ENCODE data around the gene TRPM2. TPM values are rescaled to one million over a fixed set of nuclear protein-coding genes. Genes with fewer than 3 reads are reported as not detected.

TRPM2 gene
- total RNA-seq, 1 donor from 2014 or later = 0.43 TPM

GRCh38 chr21:44329971-44330681 is 23.3 kb upstream of the TRPM2 start:
- intact Hi-C loops (cut with DNase I) = no loop called here
- no peak for DNase-seq (ENCODE audit: low spot score in 2 of 2)
- no peaks in the 10 kb centered on the region for H3K9me3 ChIP-seq
- no peak overlapping the region for H3K4me3 ChIP-seq
- no peaks in the 10 kb centered on the region for H3K27me3 ChIP-seq
- H3K4me1 ChIP-seq = no peaks in the 10 kb centered on the region
- H3K36me3 ChIP-seq = peaks cover 19 to 48% of the 10 kb centered on the region in 2 donors
- no peak overlapping the region for H3K27ac ChIP-seq
- no peak for TF ChIP-seq CTCF (IDR thresholded peaks at IDR 0.05)

GRCh38 chr21:44330698-44331097 is 22.7 kb upstream of the TRPM2 start:
- no peak for DNase-seq (ENCODE audit: low spot score in 2 of 2)
- H3K27ac ChIP-seq = no peak overlapping the region
- H3K4me1 ChIP-seq = no peaks in the 10 kb centered on the region
- H3K36me3 ChIP-seq = peaks cover 15 to 48% of the 10 kb centered on the region in 2 donors
- no peaks in the 10 kb centered on the region for H3K9me3 ChIP-seq
- TF ChIP-seq CTCF (IDR thresholded peaks at IDR 0.05) = no peak
- intact Hi-C loops (cut with DNase I) = no loop called here
- H3K4me3 ChIP-seq = no peak overlapping the region
- H3K27me3 ChIP-seq = no peaks in the 10 kb centered on the region

- DNase-seq (ENCODE audit: low spot score in 2 of 2) = no peak
- Histone ChIP-seq H3K4me1 (no peaks in the 10 kb centered on the region), H3K9me3 (no peaks in the 10 kb centered on the region), H3K4me3 (no peak overlapping the region), H3K36me3 (peaks cover 10 to 46% of the 10 kb centered on the region in 2 donors), H3K27ac (no peak overlapping the region), H3K27me3 (no peaks in the 10 kb centered on the region)
- intact Hi-C loops (cut with DNase I) = no loop called here
- no peak for TF ChIP-seq CTCF (IDR thresholded peaks at IDR 0.05)
Observed at GRCh38 chr21:44331209-44331608, 22.2 kb upstream of the TRPM2 start.

GRCh38 chr21:44331650-44332307 is 21.6 kb upstream of the TRPM2 start:
- intact Hi-C loops (cut with DNase I) = no loop called here
- Histone ChIP-seq H3K4me1 (no peaks in the 10 kb centered on the region), H3K27me3 (no peaks in the 10 kb centered on the region), H3K27ac (no peak overlapping the region), H3K4me3 (no peak overlapping the region), H3K36me3 (peaks cover 7 to 46% of the 10 kb centered on the region in 2 donors), H3K9me3 (no peaks in the 10 kb centered on the region)
- no peak for DNase-seq (ENCODE audit: low spot score in 2 of 2)
- TF ChIP-seq CTCF (IDR thresholded peaks at IDR 0.05) = no peak

GRCh38 chr21:44332383-44332782 is 21.0 kb upstream of the TRPM2 start:
- no peak for DNase-seq (ENCODE audit: low spot score in 2 of 2)
- peaks cover 4 to 40% of the 10 kb centered on the region in 2 donors for H3K36me3 ChIP-seq
- TF ChIP-seq CTCF (IDR thresholded peaks at IDR 0.05) = no peak

More at GRCh38 chr21:44332383-44332782, 21.0 kb upstream of the TRPM2 start:
- intact Hi-C loops (cut with DNase I) = no loop called here
- no peak overlapping the region for H3K4me3 ChIP-seq
- H3K4me1 ChIP-seq = no peaks in the 10 kb centered on the region
- no peaks in the 10 kb centered on the region for H3K9me3 ChIP-seq
- H3K27ac ChIP-seq = no peak overlapping the region
- no peaks in the 10 kb centered on the region for H3K27me3 ChIP-seq
